CD4-positive, alpha-beta T cell treated with Interleukin-12 subunit alpha and Interleukin-12 subunit beta, for 1 hour (primary cell): ENCODE measurements around the gene CDH13.

Experiments
- DNase-seq: peaks from one replicate; pipeline ENCODE4 v3.0.0-alpha.2; 2020

The CDH13 gene

DNA sequence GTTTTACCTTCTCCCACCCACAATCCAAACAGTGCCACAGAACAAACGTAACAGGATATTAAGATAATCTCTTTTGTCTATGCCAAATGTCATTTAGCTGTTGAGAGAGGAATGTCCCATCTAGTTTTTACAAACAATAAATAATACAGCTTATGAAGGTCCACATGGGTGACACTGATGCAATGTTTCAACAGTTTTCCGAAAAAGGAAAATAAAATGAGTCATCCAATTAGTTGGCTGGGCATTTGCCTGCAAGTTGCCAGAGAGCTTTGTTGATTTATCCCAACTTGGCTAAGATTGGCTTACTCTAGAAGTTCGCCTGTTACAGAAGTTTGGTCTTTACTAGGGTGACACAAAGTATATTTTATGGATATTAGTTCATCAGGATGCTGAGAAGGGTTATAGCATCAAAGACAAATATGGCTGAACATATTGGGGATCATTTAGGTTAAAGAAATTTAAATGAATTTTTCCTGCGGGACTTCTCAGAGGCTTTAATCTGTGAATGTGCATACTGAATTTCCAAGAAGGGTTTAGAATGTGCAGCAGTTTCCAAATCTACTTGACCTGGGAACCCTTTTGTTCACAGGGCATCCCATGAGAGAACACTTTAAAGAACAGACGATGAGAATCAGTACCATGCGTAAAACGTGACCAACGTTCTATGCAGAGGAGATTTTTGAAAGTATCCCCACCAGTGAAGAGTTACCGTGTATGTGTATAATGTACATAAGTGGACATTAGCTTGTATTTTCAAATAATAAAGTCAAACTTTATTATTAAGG is 73.1 kb downstream of the CDH13 start:
- no peak for DNase-seq

DNA sequence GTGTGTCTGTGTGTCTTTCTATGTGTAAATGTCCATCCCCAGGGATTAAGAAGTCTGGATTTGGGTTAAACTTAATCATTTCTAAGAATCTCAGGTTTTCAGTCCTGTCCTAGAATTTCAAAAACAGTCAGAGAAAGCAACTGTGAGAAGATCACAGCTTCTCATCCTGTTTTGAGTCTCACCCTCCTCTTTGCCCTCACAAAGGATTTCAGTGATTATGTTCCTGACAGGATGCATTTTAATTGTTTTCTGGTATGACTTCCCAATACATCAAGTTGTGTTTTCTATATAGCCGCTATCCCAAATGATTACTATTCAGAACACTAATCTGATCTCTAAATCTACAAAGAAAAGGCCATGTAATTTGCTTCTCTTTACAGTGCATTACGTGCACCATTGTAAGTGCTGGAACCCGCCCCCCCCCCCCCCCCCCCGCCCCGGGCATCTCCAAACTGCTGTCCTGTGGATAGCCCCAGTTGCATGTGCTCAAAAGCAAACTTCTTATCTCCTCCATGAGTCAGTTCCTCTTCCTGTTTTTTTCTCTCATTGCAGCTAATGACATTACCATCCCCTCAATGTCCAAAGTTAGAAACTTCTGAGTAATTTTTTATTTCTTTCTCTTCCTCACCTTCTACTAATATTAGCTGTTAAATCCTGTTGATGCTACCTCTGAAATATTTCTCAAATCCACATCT is 73.9 kb downstream of the CDH13 start:
- DNase-seq: no peak

DNA sequence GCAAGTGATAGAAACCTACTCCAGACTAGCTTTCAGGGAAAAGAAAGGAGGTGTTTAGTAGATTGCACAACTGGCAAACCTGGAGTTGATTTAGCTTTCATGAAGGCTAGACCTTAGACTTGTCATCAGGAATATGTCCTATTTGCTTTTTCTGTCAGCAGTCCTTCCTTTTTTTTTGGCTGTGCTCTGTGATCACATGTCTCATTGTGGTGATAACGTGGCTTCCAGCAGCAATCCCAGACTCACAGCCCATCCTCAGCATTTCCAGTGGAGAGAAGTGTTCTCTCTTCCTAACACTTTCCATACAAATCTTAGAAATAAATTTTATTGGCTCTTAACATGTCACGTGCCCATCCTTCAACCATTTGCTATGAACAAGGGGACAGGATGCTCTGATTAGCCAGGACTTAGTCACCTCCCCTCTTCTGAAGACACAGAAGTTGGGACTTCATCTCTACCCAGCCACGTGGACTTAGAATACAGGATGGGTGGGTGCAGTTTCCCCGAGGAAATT is 74.7 kb downstream of the CDH13 start:
- no peak for DNase-seq

DNA sequence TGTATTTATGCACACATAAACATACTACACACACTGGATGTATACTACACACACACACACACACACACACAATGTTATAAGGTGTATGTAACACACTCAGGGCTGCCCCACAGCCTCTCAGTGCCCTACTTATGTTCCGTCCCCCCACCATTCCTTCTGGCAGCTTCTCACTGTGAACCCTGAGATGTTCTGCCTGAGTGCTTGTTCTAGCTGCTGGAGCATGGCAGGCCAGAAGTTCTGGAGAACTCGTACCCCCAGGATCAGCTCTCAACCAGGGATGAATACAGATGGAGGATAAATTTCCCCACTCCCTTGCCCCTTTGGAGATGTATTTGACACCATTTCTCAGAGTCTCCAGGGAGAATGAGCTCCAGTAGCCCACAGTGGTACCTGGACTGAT is 76.4 kb downstream of the CDH13 start:
- no peak for DNase-seq

DNA sequence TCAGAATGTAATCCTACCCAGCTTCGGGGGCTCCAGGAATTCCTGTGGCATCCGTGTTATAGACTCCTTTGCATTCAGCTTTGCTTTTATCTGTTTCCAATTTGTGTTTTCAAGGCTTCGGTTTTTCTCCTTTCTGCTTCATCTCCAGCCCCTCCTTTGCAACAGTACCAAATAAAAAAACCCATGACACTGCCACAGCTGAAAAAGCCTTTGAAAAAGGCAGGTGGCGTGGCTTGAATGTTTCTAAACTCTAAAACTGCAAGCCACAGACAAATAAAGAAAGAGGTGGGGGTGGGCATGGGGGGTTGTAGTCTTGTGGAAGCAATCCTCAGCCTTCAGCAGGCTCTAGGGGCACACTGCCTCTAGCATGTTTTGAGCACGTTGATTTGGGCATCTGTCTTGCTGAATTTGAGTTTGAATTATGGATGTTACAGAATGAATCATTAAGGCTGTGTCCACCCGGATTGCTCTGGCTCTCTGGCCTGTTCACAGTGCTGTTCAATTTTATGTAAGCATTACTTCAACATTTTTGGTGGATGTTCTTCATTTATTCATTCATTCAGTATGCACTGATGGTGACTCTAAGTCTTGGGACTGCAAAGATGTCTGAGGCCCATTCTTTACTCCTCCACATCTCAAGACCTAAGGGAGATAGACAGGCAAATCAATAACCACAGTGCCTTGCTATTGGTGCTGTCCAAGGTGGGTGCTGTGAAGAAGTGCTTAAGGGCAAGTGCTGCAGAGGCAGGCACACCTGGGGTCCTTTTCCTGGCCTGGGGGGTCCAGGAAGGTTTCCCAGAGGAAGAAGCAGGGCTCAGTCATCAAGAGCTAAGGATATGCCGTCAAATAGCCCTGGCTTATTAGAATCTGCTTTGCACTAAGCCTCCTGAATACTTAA is 77.4 kb downstream of the CDH13 start:
- DNase-seq: no peak

- DNase-seq: no peak
Measured at GRCh38 chr16:82709987-82710386, 83.2 kb downstream of the CDH13 start.

DNA sequence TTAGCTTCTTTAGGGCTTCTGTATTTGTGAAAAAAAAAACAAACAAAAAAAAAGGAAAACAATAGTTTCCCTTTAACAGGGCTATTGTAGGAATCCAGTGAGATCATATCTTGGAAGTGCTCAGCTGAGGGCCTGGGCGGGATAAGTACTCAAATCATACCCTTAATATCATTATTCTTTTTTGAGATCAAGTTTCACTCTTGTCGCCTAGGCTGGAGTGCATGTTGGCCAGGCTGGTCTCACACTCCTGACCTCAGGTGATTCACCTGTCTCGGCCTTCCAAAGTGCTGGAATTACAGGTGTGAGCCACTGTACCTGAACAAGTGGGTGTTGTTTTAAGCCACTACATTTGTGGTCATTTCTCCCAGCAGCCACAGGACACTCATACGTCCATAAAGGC is 87.0 kb downstream of the CDH13 start:
- no peak for DNase-seq

DNA sequence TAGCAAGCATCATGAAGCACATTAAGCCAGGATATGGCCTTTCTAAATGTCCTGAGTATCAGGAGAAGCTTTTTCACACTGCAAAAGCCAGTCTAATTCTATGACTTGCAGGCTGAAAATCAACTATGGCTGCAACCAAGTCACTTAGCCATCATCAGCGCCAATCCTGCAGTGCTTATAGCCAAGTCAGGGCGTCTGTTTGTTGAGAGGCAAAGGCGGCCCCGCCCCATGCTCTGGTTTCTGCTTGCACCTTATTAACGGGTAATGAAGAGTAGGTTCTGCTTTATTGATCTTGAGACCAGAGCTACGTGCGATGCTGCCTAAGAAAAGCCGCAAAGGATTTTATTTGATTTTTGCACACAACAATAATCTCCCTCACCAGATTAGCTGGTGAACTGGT is 88.4 kb downstream of the CDH13 start:
- no peak for DNase-seq

- DNase-seq: no peak
Measured at GRCh38 chr16:82715833-82716232, 89.1 kb downstream of the CDH13 start.

DNA sequence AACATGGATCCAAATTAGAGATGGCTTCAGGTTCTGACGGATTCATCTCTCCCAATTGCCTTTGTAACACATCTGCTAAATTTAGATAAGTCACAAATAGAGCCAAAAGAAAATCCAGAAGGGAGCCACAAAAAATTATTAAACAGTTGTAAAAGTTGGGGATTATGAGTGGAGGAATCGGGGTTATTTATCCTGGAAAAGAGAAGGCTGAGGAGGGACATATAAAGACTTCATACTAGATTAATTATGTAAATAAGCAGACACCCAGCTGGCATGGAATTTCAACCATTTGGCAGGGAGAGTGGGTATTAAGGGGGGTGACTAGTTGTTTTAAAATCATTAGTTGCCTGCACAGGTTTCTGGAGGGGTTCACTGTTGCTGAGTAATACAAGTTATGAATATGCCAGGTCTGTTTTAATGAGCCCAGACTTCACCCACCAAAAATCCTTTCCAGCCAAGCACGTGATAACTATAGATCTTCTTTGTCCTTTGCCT is 89.6 kb downstream of the CDH13 start:
- no peak for DNase-seq

- no peak for DNase-seq
Measured at GRCh38 chr16:82720414-82720813, 93.6 kb downstream of the CDH13 start.

DNA sequence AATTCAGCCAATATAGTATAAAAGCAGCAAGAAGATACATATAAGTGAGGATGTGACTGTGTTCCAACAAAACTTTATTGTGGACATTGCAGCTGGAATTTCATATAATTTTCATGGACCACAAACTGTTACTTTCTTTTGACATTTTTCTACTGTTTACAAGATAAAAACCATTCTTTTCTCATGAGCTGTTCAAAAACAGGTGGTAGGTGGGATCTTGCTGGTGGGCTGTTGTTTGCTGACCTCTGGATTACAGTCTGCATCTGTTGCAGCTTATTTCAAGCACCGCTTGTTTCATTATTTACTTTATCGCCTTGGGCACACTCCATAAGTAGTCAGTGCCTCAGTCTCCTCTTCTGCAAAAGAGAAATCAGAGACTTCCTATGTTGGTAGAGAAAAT is 99.5 kb downstream of the CDH13 start:
- DNase-seq: no peak

DNA sequence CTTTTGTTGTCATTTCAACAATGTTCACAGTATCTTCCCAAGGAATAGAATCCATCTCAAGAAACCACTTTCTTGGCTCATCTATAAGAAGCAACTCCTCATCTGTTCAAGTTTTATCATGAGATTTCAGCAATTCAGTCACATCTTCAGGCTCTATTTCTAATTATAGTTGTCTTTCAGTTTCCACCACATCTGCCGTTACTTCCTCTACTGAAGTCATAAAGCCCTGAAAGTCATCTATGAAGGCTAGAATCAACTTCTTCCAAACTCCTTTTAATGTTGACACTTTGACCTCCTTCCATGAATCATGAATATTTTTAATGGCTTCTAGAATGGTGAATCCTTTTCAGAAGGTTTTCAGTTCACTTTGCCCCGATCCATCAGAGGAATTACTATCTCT is 102.1 kb downstream of the CDH13 start:
- DNase-seq: no peak

DNA sequence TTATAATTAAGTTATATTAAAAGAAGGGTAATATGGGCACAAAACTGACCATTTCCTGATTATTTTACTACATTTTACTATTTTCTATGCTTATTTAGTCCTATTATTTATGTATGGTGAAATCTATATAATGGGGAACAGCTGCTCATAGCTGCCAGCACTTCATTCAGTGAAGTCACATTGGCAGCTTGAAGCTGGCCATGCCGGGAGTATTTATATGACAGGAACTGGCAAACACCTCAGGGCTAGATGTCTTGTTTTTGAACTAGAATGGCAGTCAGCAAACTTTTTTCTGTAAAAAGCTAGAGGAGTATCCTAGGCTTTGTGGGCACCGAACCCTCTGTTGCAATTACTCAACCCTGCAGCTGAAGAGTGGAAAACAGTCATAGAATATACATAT is 104.1 kb downstream of the CDH13 start:
- DNase-seq: no peak

DNA sequence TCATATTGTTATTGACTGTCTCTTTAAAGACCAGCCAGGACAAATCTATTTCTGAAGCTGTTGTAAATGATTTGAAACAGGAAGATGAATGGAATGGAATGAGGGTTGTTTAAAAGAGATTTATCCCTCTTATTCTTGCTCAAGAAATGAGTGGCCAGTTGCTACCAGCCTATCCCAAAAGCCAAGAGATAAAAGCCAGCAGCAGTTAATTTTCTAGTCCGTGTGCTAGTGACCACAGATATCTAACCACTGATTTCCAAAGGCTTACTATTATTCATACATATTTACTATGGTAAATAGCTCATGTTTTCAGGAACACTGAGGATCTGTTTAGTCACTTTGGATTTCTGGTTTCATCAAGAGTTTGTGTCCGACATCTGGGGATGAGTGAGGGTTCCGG is 105.7 kb downstream of the CDH13 start:
- no peak for DNase-seq

- DNase-seq: no peak
Measured at GRCh38 chr16:82735186-82735585, 108.4 kb downstream of the CDH13 start.

DNA sequence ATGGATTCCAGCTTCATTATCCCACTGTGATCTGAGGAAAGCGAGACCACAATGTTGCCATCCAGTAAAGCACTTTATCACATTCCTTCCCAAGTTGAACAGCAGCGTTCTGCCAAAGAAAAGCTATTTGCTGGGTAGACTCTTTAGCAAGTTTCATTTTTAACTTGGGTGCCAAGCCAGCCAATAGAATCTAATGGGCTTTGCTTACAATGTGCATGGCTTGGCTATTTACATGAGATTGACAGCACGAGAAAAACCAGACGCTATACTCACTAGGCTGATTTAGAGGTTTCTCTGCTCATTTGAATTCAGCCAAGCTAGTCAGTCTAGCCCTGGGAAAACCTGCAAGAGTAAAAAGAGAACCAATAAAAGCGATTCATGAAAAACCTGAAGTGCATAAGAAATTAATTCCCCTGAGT is 108.9 kb downstream of the CDH13 start:
- DNase-seq: no peak

DNA sequence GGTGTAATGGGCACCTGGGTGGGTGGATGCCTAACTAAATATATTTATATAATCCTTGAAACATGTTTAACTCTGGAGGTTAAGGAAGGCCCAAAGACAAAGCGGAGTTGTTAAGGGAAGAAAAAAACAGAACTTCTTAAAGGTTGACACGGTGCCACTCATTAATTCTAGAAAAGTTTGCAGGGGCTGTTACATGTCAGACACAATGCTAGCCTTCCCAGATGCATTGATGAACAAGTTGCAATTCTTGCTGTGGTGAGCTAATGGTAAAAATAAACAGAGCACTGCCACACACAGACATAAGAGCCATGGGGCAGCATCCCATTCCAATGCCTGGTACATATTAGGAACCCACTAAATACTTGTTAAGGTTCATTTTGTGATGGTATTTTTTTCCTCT is 109.5 kb downstream of the CDH13 start:
- no peak for DNase-seq

- no peak for DNase-seq
Measured at GRCh38 chr16:82738699-82739098, 111.9 kb downstream of the CDH13 start.

GRCh38 chr16:82741073-82741615 is 114.4 kb downstream of the CDH13 start:
- DNase-seq: no peak

DNA sequence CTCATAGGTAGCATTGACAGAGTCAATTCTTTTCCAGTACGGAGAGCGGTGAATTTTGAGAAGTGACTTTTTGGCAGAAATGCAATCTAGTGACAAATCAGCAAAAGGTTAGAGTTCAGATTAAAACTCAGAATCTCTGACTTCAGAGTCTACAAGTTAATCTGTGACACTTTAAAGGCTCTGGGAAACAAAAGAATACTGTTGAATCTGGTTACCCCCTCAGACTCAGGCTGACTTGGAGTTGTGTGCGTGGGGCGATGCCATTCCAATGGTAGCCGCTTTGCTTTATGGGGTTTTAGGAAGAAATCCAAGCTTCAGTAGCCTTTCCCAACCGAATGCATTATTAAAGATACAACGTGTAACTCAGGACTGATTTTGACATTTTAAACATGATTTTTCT is 118.2 kb downstream of the CDH13 start:
- DNase-seq: no peak

- DNase-seq: no peak
Measured at GRCh38 chr16:82748026-82748425, 121.3 kb downstream of the CDH13 start.

- DNase-seq: no peak
Measured at GRCh38 chr16:82750068-82750467, 123.3 kb downstream of the CDH13 start.
